Natural killer cell treated with Interleukin-12 subunit alpha and Interleukin-12 subunit beta and Interleukin-15 and Interleukin-18, amount 100 ng/mL, for 72 hours (primary cell): ENCODE measurements around the gene GTF2F1. TPM values are rescaled to one million over a fixed set of nuclear protein-coding genes. Genes with fewer than 3 reads are reported as not detected.

Experiments
- ATAC-seq, 2 donors: fragments of 150-1000 bp; cut with Tn5 transposase in 1 of 2; sonication (Bioruptor Pico), chemical (Tn5 transposase) in 1 of 2; 2 replicates each; pipeline ENCODE4 v1.10.0; 2021
- DNase-seq: peaks from one replicate; pipeline ENCODE4 v3.0.0; 2022; ENCODE audit warnings: low spot score
- H3K27ac Mint-ChIP-seq, 2 donors: 1 replicate in 1 of 2; 2 replicates in 1 of 2; pipeline ENCODE4 v1.8.0; 2022; ENCODE audit warnings: mixed read lengths in 2 of 2, mild to moderate bottlenecking in 1 of 2, moderate library complexity in 1 of 2
- H3K27me3 Mint-ChIP-seq, 2 donors: 1 replicate in 1 of 2; 2 replicates in 1 of 2; pipeline ENCODE4 v1.8.0; 2022; ENCODE audit warnings: mixed read lengths in 2 of 2
- H3K36me3 Mint-ChIP-seq: one replicate; pipeline ENCODE4 v1.8.0; 2022; ENCODE audit warnings: mixed read lengths
- H3K4me1 Mint-ChIP-seq, 2 donors: 1 replicate in 1 of 2; 2 replicates in 1 of 2; pipeline ENCODE4 v1.8.0; 2022; ENCODE audit warnings: low read depth in 2 of 2, mixed read lengths in 2 of 2, mild to moderate bottlenecking in 1 of 2
- H3K4me3 Mint-ChIP-seq: one replicate; pipeline ENCODE4 v1.8.0; 2022; ENCODE audit warnings: mixed read lengths
- H3K9me3 Mint-ChIP-seq: 2 replicates; pipeline ENCODE4 v1.8.0; 2022; ENCODE audit warnings: mixed read lengths
- total RNA-seq, 2 donors: library from RNA; stranded (reverse); gene quantifications; one replicate each; pipeline ENCODE4 v1.2.3, GENCODE V29; 2022

Gene GTF2F1
- total RNA-seq, 2 donors from 2014 or later = 71.1 to 72.6 TPM

DNA sequence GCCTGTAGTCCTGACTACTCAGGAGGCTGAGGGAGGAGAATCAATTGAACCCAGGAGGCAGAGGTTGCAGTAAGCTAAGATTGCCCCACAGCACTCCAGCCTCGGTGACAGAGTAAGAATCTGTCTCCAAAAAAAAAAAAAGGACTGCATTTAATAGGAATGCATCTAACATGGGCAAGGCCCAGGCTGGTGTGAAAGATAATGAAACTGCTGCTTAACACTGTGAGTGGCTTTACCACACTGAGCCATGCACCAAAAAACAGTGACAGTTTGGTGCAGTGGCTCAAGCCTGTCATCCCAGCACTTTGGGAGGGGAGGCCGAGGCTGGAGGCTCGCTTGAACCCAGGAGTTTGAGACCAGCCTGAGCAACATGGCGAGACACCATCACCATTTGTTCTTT lies 8.6 kb downstream of the GTF2F1 start:
- H3K4me3 Mint-ChIP-seq = no peak overlapping the region
- no peaks in the 10 kb centered on the region for H3K27me3 Mint-ChIP-seq
- DNase-seq = no peak
- H3K4me1 Mint-ChIP-seq = peaks cover 0 to 4% of the 10 kb centered on the region in 2 donors
- H3K9me3 Mint-ChIP-seq = no peaks in the 10 kb centered on the region
- H3K36me3 Mint-ChIP-seq = peaks cover 9% of the 10 kb centered on the region
- ATAC-seq = no peak
- no peak overlapping the region for H3K27ac Mint-ChIP-seq

DNA sequence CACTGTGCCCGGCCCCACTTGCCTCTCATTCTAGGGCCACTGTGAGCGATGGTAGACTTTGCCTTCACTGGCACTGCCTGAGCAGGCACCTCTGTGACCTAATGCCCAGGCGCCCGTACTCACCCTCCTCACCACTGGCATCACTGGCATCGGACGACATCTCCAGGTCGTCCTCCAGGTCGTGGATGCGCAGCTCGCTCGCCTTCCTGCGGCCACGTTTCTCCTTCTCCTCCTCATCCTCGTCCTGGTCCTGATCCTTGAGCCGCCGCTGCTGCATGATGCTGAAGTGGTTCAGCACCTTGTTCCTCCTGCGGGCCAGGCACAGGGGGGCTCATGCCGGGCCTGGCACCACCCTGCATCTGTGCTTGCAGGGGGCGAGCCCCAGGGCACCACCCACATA lies 9.8 kb downstream of the GTF2F1 start:
- ATAC-seq = no peak
- Mint-ChIP-seq H3K4me1 (peaks cover 0 to 1% of the 10 kb centered on the region in 2 donors), H3K27me3 (no peaks in the 10 kb centered on the region), H3K36me3 (peaks cover 6% of the 10 kb centered on the region), H3K27ac (no peak overlapping the region), H3K4me3 (no peak overlapping the region), H3K9me3 (no peaks in the 10 kb centered on the region)
- DNase-seq = no peak

DNA sequence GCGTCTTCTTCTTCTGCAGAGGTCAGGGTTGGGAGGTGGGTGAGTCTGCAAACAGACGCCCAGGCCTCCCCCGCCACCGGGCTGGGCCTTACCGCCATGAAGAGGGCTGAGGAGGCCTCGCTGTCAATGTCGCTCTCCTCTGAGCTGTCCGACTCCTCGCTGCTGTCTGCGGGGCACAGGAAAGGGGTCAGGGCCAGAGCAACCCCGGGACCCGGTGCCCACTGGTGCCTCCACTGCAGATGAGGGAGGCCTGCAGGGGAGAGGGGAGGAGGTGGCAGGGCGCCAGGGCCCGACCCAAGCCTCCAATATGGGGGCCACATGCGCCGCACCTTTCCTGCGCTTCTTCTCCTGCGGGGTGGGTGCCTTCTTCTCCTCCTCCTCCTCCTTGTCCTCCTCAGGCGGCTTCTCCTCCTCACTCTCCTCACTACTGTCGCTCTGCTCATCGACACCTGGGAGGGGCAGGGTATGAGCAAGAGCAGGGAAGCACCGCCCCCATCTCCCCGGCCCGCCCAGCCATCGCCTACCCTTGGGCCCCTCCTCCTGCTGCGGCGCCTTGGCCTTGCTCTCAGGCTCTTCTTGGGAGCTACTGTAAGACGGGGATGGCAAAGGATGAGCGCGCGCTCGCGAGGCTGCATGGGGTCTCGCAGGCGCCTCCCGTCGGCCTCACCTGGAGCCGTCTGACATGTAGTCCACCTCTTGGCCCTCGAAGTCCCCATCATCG lies 11.8 kb downstream of the GTF2F1 start:
- no peak for ATAC-seq
- peaks cover 5% of the 10 kb centered on the region for H3K36me3 Mint-ChIP-seq
- no peak overlapping the region for H3K27ac Mint-ChIP-seq

DNA sequence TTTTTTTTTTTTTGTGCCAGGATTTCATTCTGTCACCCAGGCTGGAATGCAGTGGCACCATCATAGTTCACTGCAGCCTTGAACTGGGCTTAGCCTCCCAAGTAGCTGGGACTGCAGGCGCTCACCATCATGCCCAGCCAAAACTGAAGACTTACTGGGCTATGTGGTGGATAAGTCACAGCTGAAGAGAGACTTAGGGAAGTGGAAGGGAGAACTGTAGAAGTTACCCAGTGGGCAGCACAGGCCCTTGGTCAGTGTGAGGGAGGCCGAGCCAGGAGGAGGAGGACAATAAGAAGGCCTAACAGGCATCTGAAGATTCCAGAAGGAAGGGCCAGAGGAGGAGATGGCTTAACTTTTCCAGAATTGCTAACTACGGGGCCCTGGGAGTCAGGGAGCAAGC lies 13.2 kb downstream of the GTF2F1 start:
- ATAC-seq = no peak
- Mint-ChIP-seq H3K27ac (no peak overlapping the region), H3K4me3 (no peak overlapping the region), H3K9me3 (no peaks in the 10 kb centered on the region), H3K4me1 (no peaks in the 10 kb centered on the region), H3K27me3 (no peaks in the 10 kb centered on the region), H3K36me3 (peaks cover 5% of the 10 kb centered on the region)
- no peak for DNase-seq

More for the DNA sequence above, 11.8 kb downstream of the GTF2F1 start:
- H3K4me3 Mint-ChIP-seq = no peak overlapping the region
- no peaks in the 10 kb centered on the region for H3K4me1 Mint-ChIP-seq
- no peaks in the 10 kb centered on the region for H3K27me3 Mint-ChIP-seq
- no peaks in the 10 kb centered on the region for H3K9me3 Mint-ChIP-seq
- DNase-seq = no peak

DNA sequence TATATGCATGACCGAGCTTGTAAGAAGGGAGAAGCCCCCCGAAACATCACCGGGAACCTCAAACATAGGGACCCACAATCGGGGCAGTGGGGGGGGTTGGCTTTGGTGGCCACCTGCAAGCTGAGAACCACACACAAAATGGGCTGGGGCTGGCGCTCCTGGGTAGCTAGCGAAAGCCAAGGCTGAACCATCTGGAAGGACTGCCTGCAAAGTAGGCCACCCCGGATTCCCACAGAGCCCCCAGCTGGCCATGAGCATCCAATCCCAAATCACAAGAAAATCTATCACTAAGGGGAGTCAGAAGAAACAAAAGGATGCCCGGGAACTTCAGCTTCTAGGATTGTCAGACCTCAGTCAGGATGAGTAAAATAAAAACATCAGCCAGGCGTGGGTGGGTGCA lies 14.5 kb downstream of the GTF2F1 start:
- Mint-ChIP-seq H3K36me3 (peaks cover 5% of the 10 kb centered on the region), H3K4me3 (no peak overlapping the region), H3K27me3 (no peaks in the 10 kb centered on the region), H3K4me1 (peaks cover 3 to 5% of the 10 kb centered on the region in 2 donors), H3K27ac (no peak overlapping the region), H3K9me3 (no peaks in the 10 kb centered on the region)
- ATAC-seq = no peak
- no peak for DNase-seq

DNA sequence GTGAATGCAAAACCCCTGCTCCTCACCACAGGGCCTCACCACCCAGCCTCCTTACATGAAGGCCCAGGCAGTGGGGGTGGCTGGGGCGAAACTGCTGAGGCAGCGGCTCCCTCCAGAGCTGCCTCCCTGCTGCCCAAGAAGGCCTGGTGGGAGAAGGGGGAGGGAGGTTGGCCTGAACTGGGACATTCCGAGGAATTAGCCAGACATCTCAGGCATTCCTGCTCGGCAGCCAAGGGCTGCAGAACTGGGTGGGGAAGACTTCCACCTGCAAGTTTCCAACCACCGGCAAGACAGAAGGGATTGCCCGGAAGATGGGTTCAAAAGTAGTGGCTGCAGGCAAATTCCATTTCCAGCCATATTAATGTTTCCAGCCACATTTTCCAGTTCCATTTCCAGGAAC lies 14.9 kb downstream of the GTF2F1 start:
- DNase-seq (no peak), ATAC-seq (no peak)
- Mint-ChIP-seq H3K4me1 (peaks cover 5 to 6% of the 10 kb centered on the region in 2 donors), H3K27me3 (no peaks in the 10 kb centered on the region), H3K36me3 (peaks cover 5% of the 10 kb centered on the region), H3K9me3 (no peaks in the 10 kb centered on the region), H3K4me3 (no peak overlapping the region), H3K27ac (no peak overlapping the region)

DNA sequence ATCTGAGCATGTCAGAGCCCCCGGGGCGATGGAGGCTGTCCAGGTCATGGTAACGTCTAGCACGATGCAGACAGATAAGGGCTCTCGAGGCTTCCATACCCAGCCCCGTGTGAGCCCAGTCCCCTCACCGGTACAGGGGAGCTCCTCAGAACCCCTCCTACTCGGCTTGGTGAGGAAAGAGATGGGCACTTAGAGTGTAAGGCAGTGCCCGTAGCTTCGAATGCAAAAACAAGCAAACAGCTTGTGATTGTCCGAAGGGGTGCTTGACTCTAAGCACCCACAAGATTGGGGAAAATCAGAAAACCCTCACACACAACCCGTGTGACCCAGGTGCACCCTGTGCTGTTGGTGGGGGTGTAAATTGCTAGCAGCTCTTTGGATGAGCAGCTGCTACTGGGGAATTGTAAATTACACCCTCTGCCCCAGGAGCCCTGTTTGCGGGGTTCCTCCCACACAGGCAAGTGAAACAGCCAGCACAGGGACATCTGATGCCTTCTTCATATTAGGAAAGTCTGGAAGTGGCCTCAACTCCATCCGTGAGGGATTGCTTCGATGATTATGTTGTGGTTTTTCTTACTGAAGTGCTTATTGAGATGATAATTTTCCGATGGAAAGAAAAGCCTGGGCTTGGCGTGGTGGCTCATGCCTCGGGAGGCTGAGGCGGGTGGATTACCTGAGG lies 16.3 kb downstream of the GTF2F1 start:
- no peak for DNase-seq
- no peaks in the 10 kb centered on the region for H3K9me3 Mint-ChIP-seq
- no peak for ATAC-seq
- H3K27me3 Mint-ChIP-seq = no peaks in the 10 kb centered on the region
- peaks cover 5% of the 10 kb centered on the region for H3K36me3 Mint-ChIP-seq
- H3K27ac Mint-ChIP-seq = no peak overlapping the region
- peaks cover 10 to 11% of the 10 kb centered on the region in 2 donors for H3K4me1 Mint-ChIP-seq
- no peak overlapping the region for H3K4me3 Mint-ChIP-seq

DNA sequence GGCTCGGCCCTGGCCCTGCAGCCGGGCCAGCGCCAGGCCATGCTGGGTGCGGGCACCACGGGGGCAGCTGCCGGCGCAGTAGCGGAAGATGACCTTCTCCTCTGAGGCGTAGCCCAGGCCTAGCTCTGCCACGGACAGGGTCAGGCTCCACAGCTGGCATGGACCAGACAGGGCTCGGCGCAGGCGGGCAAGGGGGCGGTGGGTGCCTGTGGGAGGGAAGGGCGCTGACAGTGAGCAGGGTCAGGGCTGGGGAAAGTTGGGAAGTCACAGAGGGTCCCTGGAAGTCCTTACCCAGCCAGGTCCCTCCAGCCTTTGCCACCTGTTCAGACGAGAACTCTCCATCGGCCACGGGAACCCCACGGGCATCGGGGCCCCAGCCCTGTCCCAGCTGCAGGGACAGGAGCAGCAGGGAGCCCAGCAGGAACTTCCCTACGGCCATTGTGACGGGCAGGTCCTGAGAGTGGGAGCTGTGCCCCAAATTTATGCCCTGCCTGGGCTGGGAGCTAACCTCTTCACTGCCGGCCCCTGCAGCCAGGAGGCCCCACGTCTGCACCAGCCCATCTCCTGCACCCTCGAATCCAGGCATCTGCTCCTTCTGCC lies 17.5 kb downstream of the GTF2F1 start, which contains the start of gene PSPN:
Gene PSPN, minus strand, starts transcription at position 523 of the 600 bp plus-strand sequence. Its CDS starts 84 bp downstream, at position 439.
- H3K4me1 Mint-ChIP-seq = peaks cover 10 to 11% of the 10 kb centered on the region in 2 donors
- H3K4me3 Mint-ChIP-seq = no peak within 1 kb of the TSS
- peaks cover 5% of the 10 kb centered on the region for H3K36me3 Mint-ChIP-seq
- DNase-seq (no peak), ATAC-seq (no peak)
- H3K27me3 Mint-ChIP-seq = no peaks in the 10 kb centered on the region
- no peaks in the 10 kb centered on the region for H3K9me3 Mint-ChIP-seq
- H3K27ac Mint-ChIP-seq = no peak within 1 kb of the TSS

DNA sequence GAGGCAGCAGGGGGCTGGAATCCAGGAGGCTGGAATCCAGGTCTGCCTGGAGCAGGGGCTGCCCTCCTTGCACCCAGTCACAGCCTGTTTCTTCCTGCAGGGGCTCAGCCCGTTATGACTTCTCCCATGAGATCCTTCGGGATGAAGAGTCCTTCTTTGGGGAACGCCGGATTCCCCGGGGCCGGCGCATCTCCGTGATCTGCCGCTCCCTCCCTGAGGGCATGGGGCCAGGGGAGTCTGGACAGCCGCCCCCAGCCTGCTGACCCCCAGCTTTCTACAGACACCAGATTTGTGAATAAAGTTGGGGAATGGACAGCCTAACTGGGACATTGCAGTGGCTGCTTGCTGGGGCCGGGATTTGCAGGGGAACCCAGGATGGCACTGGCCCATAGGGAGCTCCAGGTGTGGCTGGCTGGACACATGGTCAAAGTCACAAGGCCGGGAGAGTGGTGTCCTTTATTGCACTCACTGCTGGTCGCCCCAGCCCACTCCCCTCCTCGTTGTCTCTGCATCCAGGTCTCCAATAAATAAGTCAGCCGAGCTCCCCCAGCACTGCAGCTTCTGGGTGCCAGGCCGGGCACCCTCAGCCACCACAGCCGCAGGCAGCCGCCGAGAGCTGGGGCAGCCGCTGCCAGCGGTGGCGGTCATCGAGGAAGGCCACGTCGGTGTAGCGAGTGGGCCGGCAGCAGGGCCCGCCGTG lies 18.1 kb downstream of the GTF2F1 start:
- Mint-ChIP-seq H3K4me3 (no peak overlapping the region), H3K4me1 (peaks cover 11 to 12% of the 10 kb centered on the region in 2 donors), H3K9me3 (no peaks in the 10 kb centered on the region)

DNA sequence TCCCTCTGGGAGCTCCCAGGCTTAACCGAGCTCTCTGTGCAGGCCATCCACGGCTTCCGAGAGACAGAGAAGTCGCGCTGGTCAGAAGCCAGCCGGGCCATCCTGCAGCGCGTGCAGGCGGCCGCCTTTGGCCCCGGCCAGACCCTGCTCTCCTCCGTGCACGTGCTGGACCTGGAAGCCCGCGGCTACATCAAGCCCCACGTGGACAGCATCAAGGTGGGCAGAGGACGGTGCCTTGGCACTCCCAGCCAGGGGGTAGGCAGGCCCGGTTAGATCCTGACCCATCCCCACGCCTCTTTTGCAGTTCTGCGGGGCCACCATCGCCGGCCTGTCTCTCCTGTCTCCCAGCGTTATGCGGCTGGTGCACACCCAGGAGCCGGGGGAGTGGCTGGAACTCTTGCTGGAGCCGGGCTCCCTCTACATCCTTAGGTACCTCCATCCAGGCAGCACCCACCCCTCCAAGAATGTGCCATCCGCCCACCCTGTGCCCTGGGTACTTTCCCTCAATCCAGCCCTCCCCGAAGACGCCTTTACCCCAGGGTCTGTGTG lies 18.7 kb downstream of the GTF2F1 start:
- H3K4me3 Mint-ChIP-seq = no peak overlapping the region
- H3K9me3 Mint-ChIP-seq = no peaks in the 10 kb centered on the region
- peak overlapping the region in 1 of 2 donors; percentile 65 for H3K27ac Mint-ChIP-seq
- ATAC-seq (no peak), DNase-seq (no peak)
- peaks cover 4% of the 10 kb centered on the region for H3K36me3 Mint-ChIP-seq
- peaks cover 16 to 18% of the 10 kb centered on the region in 2 donors for H3K4me1 Mint-ChIP-seq
- no peaks in the 10 kb centered on the region for H3K27me3 Mint-ChIP-seq

More for the DNA sequence above, 18.1 kb downstream of the GTF2F1 start:
- Mint-ChIP-seq H3K27me3 (no peaks in the 10 kb centered on the region), H3K36me3 (peaks cover 3% of the 10 kb centered on the region), H3K27ac (no peak overlapping the region)
- no peak for ATAC-seq
- no peak for DNase-seq

DNA sequence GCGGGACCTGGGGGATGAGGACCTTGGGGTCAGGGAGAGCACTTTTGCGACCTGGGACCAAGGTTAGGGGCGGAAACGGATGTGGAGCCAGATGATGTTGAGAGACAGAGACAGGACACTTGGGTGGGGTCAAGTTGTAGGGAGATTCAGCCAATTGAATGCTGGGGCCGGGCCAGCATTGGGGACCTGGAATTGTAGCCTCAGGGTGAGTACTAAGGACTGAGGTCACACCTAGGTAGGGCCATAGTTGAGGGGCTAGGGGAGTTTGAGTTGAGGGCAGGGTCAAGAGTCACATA lies 19.2 kb downstream of the GTF2F1 start:
- DNase-seq (no peak), ATAC-seq (no peak)
- H3K4me3 Mint-ChIP-seq = peak overlapping the region; percentile 75
- peaks cover 4% of the 10 kb centered on the region for H3K36me3 Mint-ChIP-seq
- peaks cover 17 to 19% of the 10 kb centered on the region in 2 donors for H3K4me1 Mint-ChIP-seq
- H3K27me3 Mint-ChIP-seq = no peaks in the 10 kb centered on the region
- H3K9me3 Mint-ChIP-seq = no peaks in the 10 kb centered on the region
- peak overlapping the region; percentile 65 to 82 for H3K27ac Mint-ChIP-seq

DNA sequence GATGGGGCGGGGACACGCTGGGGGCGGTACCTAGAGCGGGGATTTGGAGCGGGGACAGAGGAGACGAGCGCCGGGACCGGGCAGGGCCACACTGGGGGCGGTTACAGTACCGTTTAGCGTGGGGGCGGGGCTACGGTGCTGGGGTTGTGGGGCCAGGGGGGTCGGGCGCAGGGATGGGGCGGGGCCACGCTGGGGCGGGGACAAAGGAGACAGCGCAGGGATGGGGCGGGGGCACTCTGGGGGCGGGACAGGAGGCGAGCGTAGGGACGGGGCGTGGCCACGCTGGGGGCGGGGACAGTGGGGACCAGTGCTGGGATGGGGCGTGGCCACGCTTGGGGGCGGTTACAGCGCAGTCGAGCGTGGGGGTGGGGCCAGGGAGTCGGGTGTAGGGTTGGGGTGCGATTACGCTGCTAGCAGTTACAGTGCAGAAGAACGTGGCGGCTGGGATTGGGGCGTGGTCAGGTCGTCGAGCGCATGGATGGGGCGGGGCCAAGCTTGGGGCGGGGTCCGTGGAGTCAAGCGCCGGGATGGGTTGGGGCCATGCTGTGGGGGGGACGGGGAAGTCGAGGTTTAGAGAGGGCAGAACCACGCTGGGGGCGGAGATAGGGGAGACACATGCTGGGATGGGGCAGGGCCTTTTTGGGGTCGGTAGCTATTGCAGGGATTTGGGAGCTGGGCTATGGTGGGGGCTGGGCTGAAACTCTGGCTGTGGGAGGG lies 19.7 kb downstream of the GTF2F1 start:
- no peaks in the 10 kb centered on the region for H3K27me3 Mint-ChIP-seq
- no peaks in the 10 kb centered on the region for H3K9me3 Mint-ChIP-seq
- H3K4me1 Mint-ChIP-seq = peaks cover 17 to 19% of the 10 kb centered on the region in 2 donors
- peak overlapping the region; percentile 65 to 82 for H3K27ac Mint-ChIP-seq
- DNase-seq = peak; percentile 99
- peak overlapping the region; percentile 75 for H3K4me3 Mint-ChIP-seq
- H3K36me3 Mint-ChIP-seq = peaks cover 4% of the 10 kb centered on the region
- peak; percentile 86 to 89 for ATAC-seq

DNA sequence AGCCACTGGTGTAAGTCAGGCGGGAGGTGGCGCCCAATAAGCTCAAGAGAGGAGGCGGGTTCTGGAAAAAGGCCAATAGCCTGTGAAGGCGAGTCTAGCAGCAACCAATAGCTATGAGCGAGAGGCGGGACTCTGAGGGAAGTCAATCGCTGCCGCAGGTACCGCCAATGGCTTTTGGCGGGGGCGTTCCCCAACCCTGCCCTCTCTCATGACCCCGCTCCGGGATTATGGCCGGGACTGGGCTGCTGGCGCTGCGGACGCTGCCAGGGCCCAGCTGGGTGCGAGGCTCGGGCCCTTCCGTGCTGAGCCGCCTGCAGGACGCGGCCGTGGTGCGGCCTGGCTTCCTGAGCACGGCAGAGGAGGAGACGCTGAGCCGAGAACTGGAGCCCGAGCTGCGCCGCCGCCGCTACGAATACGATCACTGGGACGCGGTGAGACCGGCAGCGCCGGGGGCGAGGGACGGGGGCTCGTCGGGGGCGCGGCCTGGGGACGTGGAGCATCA lies 20.3 kb downstream of the GTF2F1 start, which contains the start of gene ALKBH7:
Gene ALKBH7, plus strand, starts transcription at position 201 of the 502 bp plus-strand sequence. Its CDS starts 27 bp downstream, at position 228.
- DNase-seq (peak; percentile 98), ATAC-seq (peak; percentile 87 to 89)
- Mint-ChIP-seq H3K4me3 (peak within 1 kb of the TSS; percentile 75), H3K27ac (peak within 1 kb of the TSS; percentile 65 to 82), H3K27me3 (no peaks in the 10 kb centered on the region), H3K4me1 (peaks cover 17 to 19% of the 10 kb centered on the region in 2 donors), H3K36me3 (peaks cover 4% of the 10 kb centered on the region), H3K9me3 (no peaks in the 10 kb centered on the region)
